HFFc6 (cell line): ENCODE data around the gene ATP2B2. TPM values are rescaled to one million over a fixed set of nuclear protein-coding genes. Genes with fewer than 3 reads are reported as not detected.

ENCODE experiments used
- DNase-seq: peaks from one replicate; pipeline ENCODE4 v3.0.0-alpha.2; 2018
- H3K27ac Mint-ChIP-seq: 2 replicates; pipeline ENCODE4 v1.8.0; 2020; ENCODE audit warnings: mild to moderate bottlenecking, mixed read lengths
- H3K27me3 Mint-ChIP-seq: 2 replicates; pipeline ENCODE4 v1.8.0; 2021; ENCODE audit warnings: mild to moderate bottlenecking, moderate library complexity, mixed read lengths; ENCODE audit not compliant: insufficient read depth
- H3K36me3 Mint-ChIP-seq: 2 replicates; pipeline ENCODE4 v1.8.0; 2021; ENCODE audit warnings: low read depth, mixed read lengths
- H3K4me1 Mint-ChIP-seq: 2 replicates; pipeline ENCODE4 v1.8.0; 2020; ENCODE audit warnings: low read depth, mixed read lengths
- H3K4me3 Mint-ChIP-seq: 2 replicates; pipeline ENCODE4 v1.8.0; 2020; ENCODE audit warnings: mild to moderate bottlenecking, moderate library complexity, mixed read lengths
- H3K9me3 Mint-ChIP-seq: 2 replicates; pipeline ENCODE4 v1.8.0; 2020; ENCODE audit warnings: mild to moderate bottlenecking, mixed read lengths
- total RNA-seq, 6 experiments: library from RNA; stranded (reverse); fragmentation: NEBNext Ultra II Directional; extraction: Animal tissue kit (Norgen Biotek cat#: 25700); gene quantifications; 2 replicates in 1 of 6; 3 replicates in 5 of 6; pipeline ENCODE4 v1.2.3, GENCODE V29; 2021
- TF ChIP-seq, protein P1 (sequence below): fragments of 200-600 bp; sonication (generic); IDR thresholded peaks from 2 replicates; pipeline ENCODE4 v1.5.0; 2021; ENCODE audit warnings: antibody characterized with exemption, mild to moderate bottlenecking

Gene ATP2B2
- total RNA-seq, 6 experiments from 2014 or later: not detected

DNA sequence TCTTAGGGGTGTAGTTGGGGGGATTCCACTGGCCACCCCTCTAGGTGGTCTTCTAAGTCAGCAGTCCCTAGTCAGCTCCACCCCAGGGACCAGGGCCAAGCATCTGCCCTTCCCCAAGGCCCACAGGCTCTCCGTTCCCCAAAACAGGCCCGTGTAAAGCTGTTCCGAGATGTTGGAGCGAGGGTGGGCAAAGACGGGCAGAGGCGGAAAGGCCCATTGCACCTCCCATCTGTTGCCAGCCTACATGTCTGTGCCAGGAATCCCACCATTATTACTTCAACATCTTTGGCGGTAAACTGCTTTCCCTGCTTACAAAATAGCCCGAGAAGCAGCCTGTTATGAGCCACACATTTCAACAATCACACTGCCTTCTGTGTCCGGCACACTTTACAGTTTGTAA is 1.9 kb upstream of the ATP2B2 start:
- no peak overlapping the region for H3K4me3 Mint-ChIP-seq

DNA sequence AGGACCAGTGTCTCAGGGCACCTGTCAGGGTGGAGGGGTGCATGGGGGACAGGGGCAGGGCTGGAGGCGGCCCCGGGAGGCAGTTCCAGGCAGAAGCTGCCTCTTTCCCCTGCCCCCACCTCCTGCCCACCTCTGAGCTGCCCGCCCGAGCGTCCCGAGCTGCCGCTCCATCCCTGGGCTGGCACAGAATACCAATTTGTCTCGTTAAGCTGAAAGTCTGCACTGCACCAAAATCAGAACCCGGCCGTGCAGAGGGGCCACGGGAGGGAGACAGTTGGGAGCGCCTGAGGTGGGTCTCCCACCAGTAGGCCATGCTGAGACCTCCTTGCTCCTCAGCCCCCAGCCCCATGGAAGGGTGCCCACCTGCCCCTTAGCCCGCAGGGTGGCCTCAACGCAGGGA is 1.3 kb upstream of the ATP2B2 start:
- Mint-ChIP-seq H3K27ac (no peak overlapping the region), H3K36me3 (no peaks in the 10 kb centered on the region), H3K27me3 (peaks cover 33% of the 10 kb centered on the region), H3K4me3 (no peak overlapping the region), H3K9me3 (no peaks in the 10 kb centered on the region), H3K4me1 (peaks cover 2% of the 10 kb centered on the region)
- TF ChIP-seq, protein P1, sequence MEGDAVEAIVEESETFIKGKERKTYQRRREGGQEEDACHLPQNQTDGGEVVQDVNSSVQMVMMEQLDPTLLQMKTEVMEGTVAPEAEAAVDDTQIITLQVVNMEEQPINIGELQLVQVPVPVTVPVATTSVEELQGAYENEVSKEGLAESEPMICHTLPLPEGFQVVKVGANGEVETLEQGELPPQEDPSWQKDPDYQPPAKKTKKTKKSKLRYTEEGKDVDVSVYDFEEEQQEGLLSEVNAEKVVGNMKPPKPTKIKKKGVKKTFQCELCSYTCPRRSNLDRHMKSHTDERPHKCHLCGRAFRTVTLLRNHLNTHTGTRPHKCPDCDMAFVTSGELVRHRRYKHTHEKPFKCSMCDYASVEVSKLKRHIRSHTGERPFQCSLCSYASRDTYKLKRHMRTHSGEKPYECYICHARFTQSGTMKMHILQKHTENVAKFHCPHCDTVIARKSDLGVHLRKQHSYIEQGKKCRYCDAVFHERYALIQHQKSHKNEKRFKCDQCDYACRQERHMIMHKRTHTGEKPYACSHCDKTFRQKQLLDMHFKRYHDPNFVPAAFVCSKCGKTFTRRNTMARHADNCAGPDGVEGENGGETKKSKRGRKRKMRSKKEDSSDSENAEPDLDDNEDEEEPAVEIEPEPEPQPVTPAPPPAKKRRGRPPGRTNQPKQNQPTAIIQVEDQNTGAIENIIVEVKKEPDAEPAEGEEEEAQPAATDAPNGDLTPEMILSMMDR: no peak
- DNase-seq: no peak

More for the DNA sequence above, 1.9 kb upstream of the ATP2B2 start:
- no peaks in the 10 kb centered on the region for H3K9me3 Mint-ChIP-seq
- peaks cover 8% of the 10 kb centered on the region for H3K4me1 Mint-ChIP-seq
- no peak overlapping the region for H3K27ac Mint-ChIP-seq
- H3K36me3 Mint-ChIP-seq: no peaks in the 10 kb centered on the region
- TF ChIP-seq, protein P1: no peak
- H3K27me3 Mint-ChIP-seq: peaks cover 32% of the 10 kb centered on the region
- DNase-seq: no peak

DNA sequence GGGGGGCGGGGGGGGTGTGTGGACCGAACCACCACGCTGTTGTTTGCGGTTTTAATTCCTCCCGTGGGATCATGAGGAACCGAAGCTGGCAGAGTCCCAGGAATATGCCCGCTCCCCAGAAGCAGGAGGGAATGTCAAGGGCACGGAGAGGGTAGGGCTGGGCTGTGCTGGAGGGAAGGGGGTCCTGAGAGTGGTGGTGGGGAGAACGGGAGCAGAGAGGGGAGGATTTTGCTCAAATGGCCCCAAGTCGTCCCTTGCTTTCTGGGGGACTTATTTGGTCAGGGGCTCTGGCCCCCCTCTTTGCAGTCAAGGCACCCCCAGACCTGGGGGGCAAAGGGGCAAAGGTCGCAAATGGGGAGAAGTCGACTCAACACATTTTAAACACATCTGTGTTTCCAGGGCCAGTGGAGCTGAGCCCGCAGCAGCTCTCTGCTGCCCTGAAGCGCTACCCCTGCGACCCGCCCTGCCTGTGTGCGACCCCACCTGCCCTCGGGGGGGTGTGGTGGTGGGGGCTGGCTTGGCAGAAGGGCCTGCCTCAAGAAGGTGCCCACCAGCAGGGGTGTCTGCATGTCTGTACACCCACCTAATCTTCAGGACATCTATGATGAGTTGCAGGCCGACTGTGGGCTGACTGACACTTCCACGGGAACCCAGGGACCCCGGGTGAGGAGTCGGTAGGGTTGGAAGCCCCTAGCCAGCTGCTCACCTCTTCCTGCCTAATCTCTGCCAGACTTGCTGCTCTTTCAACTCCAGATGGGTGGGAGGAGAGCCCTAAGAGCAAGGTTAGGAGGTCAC is 602 bp upstream of the ATP2B2 start:
- H3K27ac Mint-ChIP-seq: no peak overlapping the region
- H3K36me3 Mint-ChIP-seq: no peaks in the 10 kb centered on the region

GRCh38 chr3:10504171-10505049 is 976 bp downstream of the ATP2B2 start:
- Mint-ChIP-seq H3K4me3 (no peak overlapping the region), H3K27ac (no peak overlapping the region), H3K4me1 (no peaks in the 10 kb centered on the region), H3K9me3 (no peaks in the 10 kb centered on the region), H3K27me3 (peaks cover 47% of the 10 kb centered on the region), H3K36me3 (no peaks in the 10 kb centered on the region)
- TF ChIP-seq, protein P1: no peak
- DNase-seq: no peak

More for the DNA sequence above, 602 bp upstream of the ATP2B2 start:
- Mint-ChIP-seq H3K4me1 (no peaks in the 10 kb centered on the region), H3K27me3 (peaks cover 39% of the 10 kb centered on the region), H3K9me3 (no peaks in the 10 kb centered on the region), H3K4me3 (no peak overlapping the region)
- DNase-seq: no peak
- TF ChIP-seq, protein P1: no peak

- Mint-ChIP-seq H3K27ac (no peak overlapping the region), H3K27me3 (peaks cover 52% of the 10 kb centered on the region), H3K36me3 (no peaks in the 10 kb centered on the region)
These were observed 2.1 kb downstream of the ATP2B2 start for GRCh38 chr3:10503217-10503796.

More at GRCh38 chr3:10503217-10503796, 2.1 kb downstream of the ATP2B2 start:
- no peak for DNase-seq
- no peak overlapping the region for H3K4me3 Mint-ChIP-seq
- H3K4me1 Mint-ChIP-seq: no peaks in the 10 kb centered on the region
- TF ChIP-seq, protein P1: no peak
- no peaks in the 10 kb centered on the region for H3K9me3 Mint-ChIP-seq
